CD4-positive, alpha-beta T cell (primary cell): Measurements from ENCODE around the gene LMX1B. TPM values are rescaled to one million over a fixed set of nuclear protein-coding genes. Genes with fewer than 3 reads are reported as not detected.

ENCODE experiments used
- ATAC-seq: fragments of 200-7000 bp; cut with Tn5 transposase; one replicate; pipeline ENCODE4 v1.10.0; 2022; ENCODE audit warnings: mild to moderate bottlenecking; ENCODE audit not compliant: poor library complexity
- CTCF ChIA-PET: fragments of 350-600 bp; sonication (Branson Sonifier 250); formaldehyde crosslinking; loops from one replicate; lab custom pipeline; 2021; ENCODE audit warnings: antibody characterized with exemption, inconsistent platforms; lab: Charles Lee
- POLR2A ChIA-PET: fragments of 350-600 bp; sonication (Branson Sonifier 250); formaldehyde crosslinking; loops from one replicate; lab custom pipeline; 2021; ENCODE audit warnings: antibody characterized with exemption, inconsistent platforms; lab: Charles Lee
- DNase-seq, 14 experiments: peaks; one replicate each; pipeline ENCODE4 v3.0.0-alpha.2; 2013 to 2020; ENCODE audit warnings: mixed read lengths in 2 of 14
- H3K27ac ChIP-seq, 2 donors: one replicate each; pipeline versions ENCODE4 v1.5.1 to v1.7.0; 2013; ENCODE audit warnings: low read length in 2 of 2, low read depth in 1 of 2, mild to moderate bottlenecking in 1 of 2
- H3K27me3 ChIP-seq, 2 experiments: 1 replicate in 1 of 2; 2 replicates in 1 of 2; pipeline versions ENCODE4 v1.6.1 to v1.7.0; 2013; ENCODE audit warnings: low read length in 2 of 2, control low read depth in 1 of 2, mild to moderate bottlenecking in 1 of 2, moderate library complexity in 1 of 2; ENCODE audit not compliant: insufficient read depth in 2 of 2, control insufficient read depth in 1 of 2
- H3K36me3 ChIP-seq: one replicate; pipeline ENCODE4 v1.6.1; 2013; ENCODE audit warnings: low read length, control low read depth; ENCODE audit not compliant: insufficient read depth
- H3K4me1 ChIP-seq: one replicate; pipeline ENCODE4 v1.6.1; 2013; ENCODE audit warnings: low read length, control low read depth; ENCODE audit not compliant: insufficient read depth
- H3K4me3 ChIP-seq: one replicate; pipeline ENCODE4 v1.5.1; 2013; ENCODE audit warnings: mild to moderate bottlenecking, low read length, moderate library complexity
- H3K9me3 ChIP-seq, 2 experiments: 1 replicate in 1 of 2; 2 replicates in 1 of 2; pipeline versions ENCODE4 v1.6.1 to v1.7.0; 2013; ENCODE audit warnings: low read length in 2 of 2, mild to moderate bottlenecking in 2 of 2, control low read depth in 1 of 2, moderate library complexity in 1 of 2; ENCODE audit not compliant: control insufficient read depth in 1 of 2, insufficient read depth in 1 of 2
- H3K27ac Mint-ChIP-seq: one replicate; pipeline ENCODE4 v1.8.0; 2020; ENCODE audit warnings: mixed read lengths
- H3K27me3 Mint-ChIP-seq: one replicate; pipeline ENCODE4 v1.8.0; 2021; ENCODE audit warnings: mixed read lengths
- H3K36me3 Mint-ChIP-seq: one replicate; pipeline ENCODE4 v1.8.0; 2021; ENCODE audit warnings: low read depth, mixed read lengths
- H3K4me1 Mint-ChIP-seq: one replicate; pipeline ENCODE4 v1.8.0; 2021; ENCODE audit warnings: low read depth, mixed read lengths
- H3K4me3 Mint-ChIP-seq: one replicate; pipeline ENCODE4 v1.8.0; 2020; ENCODE audit warnings: mild to moderate bottlenecking, mixed read lengths
- H3K9me3 Mint-ChIP-seq: one replicate; pipeline ENCODE4 v1.8.0; 2020; ENCODE audit warnings: mixed read lengths
- intact Hi-C, 2 experiments: fragments of 100-400 bp; cut with DNase I in 1 of 2; cut with micrococcal nuclease in 1 of 2; formaldehyde crosslinking; loops; one replicate each; pipeline versions ENCODE4 v1.15.1 to v1.9.0; 2023 to 2025; cut with DNase I, micrococcal nuclease
- total RNA-seq, 174 experiments: library from RNA in 2 of 174; stranded (reverse) in 2 of 174; gene quantifications; one replicate each; pipeline ENCODE4 v1.2.3 and lab custom pipeline; 2021 to 2026
- TF ChIP-seq, protein P1 (sequence below): fragments of 200-600 bp; IDR thresholded peaks from one replicate; pipeline ENCODE4 v1.8.0; 2022; ENCODE audit warnings: antibody characterized with exemption, mild to moderate bottlenecking

Gene LMX1B
- total RNA-seq, 2 experiments from 2014 or later: not detected

DNA sequence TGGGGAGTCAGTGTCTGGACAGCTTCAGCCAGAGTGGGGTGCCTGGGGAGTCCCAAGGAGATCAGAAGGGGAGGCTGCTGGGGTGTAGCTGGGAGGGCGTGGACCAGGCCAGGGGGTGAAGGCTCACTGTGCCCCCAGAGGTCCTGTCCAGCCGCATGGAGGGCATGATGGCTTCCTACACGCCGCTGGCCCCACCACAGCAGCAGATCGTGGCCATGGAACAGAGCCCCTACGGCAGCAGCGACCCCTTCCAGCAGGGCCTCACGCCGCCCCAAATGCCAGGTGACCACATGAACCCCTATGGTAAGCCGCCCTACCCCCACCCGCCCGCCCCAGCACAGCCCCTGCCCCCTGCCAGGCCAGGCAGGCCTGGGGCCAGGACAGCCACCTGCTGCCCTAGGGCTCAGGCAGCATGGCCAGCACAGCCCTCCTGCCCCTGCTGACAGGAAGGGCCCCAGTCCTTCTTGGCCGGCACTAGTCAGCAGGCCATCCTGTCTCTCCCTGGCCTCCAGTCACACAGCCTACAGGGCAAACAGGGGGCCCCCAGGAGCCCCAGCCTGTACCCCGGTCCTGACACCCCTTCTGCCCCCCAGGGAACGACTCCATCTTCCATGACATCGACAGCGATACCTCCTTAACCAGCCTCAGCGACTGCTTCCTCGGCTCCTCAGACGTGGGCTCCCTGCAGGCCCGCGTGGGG is 82.1 kb downstream of the LMX1B start:
- DNase-seq (no peak), ATAC-seq (no peak)
- Mint-ChIP-seq H3K4me1 (no peaks in the 10 kb centered on the region), H3K4me3 (no peak overlapping the region), H3K27ac (no peak overlapping the region), H3K36me3 (no peaks in the 10 kb centered on the region), H3K9me3 (no peaks in the 10 kb centered on the region), H3K27me3 (peaks cover 15% of the 10 kb centered on the region)
- Histone ChIP-seq H3K9me3 (no peaks in the 10 kb centered on the region), H3K4me3 (no peak overlapping the region), H3K27ac (no peak overlapping the region), H3K27me3 (no peaks in the 10 kb centered on the region), H3K36me3 (no peaks in the 10 kb centered on the region), H3K4me1 (no peaks in the 10 kb centered on the region)
- intact Hi-C loops: loop anchor here in 1 of 2 experiments (10.0 kb wide), 1 partner anchor 81 kb away; the partner anchor contains the start of gene LMX1B
- ChIA-PET POLR2A (no interaction called here), CTCF (no interaction called here)
- TF ChIP-seq, protein P1, sequence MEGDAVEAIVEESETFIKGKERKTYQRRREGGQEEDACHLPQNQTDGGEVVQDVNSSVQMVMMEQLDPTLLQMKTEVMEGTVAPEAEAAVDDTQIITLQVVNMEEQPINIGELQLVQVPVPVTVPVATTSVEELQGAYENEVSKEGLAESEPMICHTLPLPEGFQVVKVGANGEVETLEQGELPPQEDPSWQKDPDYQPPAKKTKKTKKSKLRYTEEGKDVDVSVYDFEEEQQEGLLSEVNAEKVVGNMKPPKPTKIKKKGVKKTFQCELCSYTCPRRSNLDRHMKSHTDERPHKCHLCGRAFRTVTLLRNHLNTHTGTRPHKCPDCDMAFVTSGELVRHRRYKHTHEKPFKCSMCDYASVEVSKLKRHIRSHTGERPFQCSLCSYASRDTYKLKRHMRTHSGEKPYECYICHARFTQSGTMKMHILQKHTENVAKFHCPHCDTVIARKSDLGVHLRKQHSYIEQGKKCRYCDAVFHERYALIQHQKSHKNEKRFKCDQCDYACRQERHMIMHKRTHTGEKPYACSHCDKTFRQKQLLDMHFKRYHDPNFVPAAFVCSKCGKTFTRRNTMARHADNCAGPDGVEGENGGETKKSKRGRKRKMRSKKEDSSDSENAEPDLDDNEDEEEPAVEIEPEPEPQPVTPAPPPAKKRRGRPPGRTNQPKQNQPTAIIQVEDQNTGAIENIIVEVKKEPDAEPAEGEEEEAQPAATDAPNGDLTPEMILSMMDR: no peak

DNA sequence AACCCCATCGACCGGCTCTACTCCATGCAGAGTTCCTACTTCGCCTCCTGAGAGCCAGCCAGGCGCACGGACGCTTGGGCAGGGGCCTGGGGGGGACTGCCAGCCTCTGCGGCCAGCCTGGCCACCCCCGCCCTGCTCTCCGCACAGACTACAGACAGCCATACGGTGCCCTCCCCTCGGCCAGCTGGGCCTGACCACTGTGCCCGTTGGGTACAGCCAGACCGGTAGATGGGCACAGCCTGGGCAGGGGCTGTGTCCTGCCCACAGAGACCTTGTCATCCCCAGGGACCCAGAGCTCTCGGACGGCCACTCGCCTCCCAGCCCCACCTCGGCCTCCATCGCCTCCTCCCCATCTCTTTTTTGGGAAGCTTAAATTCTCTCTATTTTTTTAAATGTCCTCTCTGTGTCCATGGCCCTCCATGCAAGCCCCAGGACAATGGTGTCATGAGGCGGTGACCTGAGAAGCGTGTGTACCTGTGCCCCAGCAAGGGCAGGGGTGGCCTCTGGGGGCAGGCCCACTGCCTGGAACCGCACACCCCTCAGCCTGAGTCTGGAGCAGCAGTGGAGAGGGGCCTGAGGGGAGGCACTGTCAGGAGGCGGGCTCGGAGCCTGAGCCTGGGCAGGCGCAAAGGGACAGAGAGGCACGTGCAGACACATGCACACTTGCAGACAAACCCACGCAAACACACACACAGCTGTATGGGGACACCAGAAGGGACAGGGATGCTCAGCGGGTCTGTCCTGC is 82.8 kb downstream of the LMX1B start:
- no peaks in the 10 kb centered on the region for H3K36me3 ChIP-seq
- Mint-ChIP-seq H3K27ac (no peak overlapping the region), H3K4me1 (no peaks in the 10 kb centered on the region)

DNA sequence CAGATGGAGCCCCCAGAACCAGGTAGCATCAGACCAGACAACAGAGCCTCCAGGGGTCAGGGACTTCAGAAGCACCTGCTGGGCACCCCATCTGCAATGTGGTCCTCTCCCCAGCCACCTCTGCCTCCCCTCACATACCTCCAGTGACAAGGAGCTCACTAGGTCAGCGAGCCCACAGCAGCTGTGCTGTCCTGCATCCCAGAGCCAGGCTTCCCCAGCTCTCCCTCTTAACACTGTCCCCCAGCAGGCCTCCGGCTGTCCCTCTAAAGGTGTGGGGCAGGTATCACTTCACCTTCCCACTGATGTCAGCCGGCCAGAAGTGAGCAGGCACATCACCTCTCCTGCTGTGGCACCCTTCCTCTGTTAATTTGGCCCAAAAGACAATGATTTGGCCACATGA is 83.6 kb downstream of the LMX1B start:
- ATAC-seq (no peak), DNase-seq (no peak)
- Histone ChIP-seq H3K9me3 (no peaks in the 10 kb centered on the region), H3K36me3 (no peaks in the 10 kb centered on the region), H3K27me3 (no peaks in the 10 kb centered on the region), H3K4me1 (no peaks in the 10 kb centered on the region), H3K27ac (no peak overlapping the region), H3K4me3 (no peak overlapping the region)
- ChIA-PET POLR2A (no interaction called here), CTCF (no interaction called here)
- Mint-ChIP-seq H3K36me3 (no peaks in the 10 kb centered on the region), H3K4me1 (no peaks in the 10 kb centered on the region), H3K27ac (no peak overlapping the region), H3K9me3 (no peaks in the 10 kb centered on the region), H3K4me3 (no peak overlapping the region), H3K27me3 (peaks cover 21% of the 10 kb centered on the region)
- intact Hi-C loops: loop anchor here in 1 of 2 experiments (10.0 kb wide), 1 partner anchor 83 kb away; the partner anchor contains the start of gene LMX1B
- TF ChIP-seq, protein P1: no peak

More for the DNA sequence above, 82.8 kb downstream of the LMX1B start:
- Mint-ChIP-seq H3K4me3 (no peak overlapping the region), H3K36me3 (no peaks in the 10 kb centered on the region), H3K27me3 (peaks cover 16% of the 10 kb centered on the region), H3K9me3 (no peaks in the 10 kb centered on the region)
- H3K9me3 ChIP-seq: no peaks in the 10 kb centered on the region
- H3K27ac ChIP-seq: no peak overlapping the region
- POLR2A ChIA-PET: no interaction called here
- TF ChIP-seq, protein P1: no peak
- DNase-seq: no peak
- CTCF ChIA-PET: no interaction called here
- no peak for ATAC-seq
- H3K27me3 ChIP-seq: no peaks in the 10 kb centered on the region
- no peaks in the 10 kb centered on the region for H3K4me1 ChIP-seq
- intact Hi-C loops: loop anchor here in 1 of 2 experiments (10.0 kb wide), 1 partner anchor 82 kb away; the partner anchor contains the start of gene LMX1B
- no peak overlapping the region for H3K4me3 ChIP-seq
